ENCODE measurements around the gene KLF13. TPM values are rescaled to one million over a fixed set of nuclear protein-coding genes. Genes with fewer than 3 reads are reported as not detected.

Gene KLF13
- total RNA-seq, 1 donor from 2014 or later, result 59.1 TPM

DNA sequence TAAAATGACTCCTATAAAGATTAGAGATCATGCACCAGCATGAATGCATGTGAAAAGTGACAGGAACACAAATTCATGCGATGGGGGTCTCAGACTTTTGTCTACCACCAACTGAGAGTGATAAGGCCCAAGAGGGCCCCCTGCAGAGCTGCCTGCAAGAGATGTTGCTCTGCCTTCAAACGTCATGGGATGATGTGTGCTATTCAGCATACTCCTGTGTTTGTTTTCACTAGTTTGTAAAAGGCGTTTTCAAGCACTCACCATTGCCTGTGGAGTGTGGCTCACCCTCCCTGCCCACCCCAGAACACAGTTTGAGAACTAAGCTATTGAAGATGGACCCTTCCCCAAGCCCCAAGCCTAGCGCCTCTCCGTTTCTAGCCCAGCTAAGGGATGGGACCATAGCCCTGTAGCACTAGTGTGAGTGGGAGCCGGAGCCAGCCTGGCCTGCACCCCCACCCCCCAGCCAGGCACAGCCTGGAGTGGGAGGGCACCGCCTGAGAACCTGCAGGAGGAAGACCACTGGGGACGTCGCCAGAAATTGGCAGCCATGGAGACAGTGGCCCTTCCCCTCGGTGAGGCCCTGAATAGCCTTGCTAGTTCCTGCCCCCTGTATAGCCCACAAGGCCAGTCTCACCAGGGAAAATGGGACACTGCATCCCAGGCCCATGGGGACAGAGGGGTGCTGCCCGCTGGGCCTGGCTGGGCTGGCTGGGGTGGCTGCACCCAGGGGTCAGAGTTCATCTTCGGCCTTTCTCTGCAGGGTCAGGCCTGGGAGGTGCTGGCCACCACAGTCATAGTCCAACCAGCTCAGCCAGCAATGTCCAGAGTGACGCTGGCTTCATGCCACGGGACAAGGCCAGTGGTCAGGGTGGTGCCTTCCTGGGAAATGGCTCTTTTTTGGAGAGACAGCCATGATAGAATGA, 22.6 kb upstream of the KLF13 start:
- H3K27me3 Mint-ChIP-seq (ENCODE audit: low read depth), result peaks cover 24% of the 10 kb centered on the region
- DNase-seq (ENCODE audit: low spot score), result no peak
- no peaks in the 10 kb centered on the region for H3K4me1 Mint-ChIP-seq (ENCODE audit: low read depth)

DNA sequence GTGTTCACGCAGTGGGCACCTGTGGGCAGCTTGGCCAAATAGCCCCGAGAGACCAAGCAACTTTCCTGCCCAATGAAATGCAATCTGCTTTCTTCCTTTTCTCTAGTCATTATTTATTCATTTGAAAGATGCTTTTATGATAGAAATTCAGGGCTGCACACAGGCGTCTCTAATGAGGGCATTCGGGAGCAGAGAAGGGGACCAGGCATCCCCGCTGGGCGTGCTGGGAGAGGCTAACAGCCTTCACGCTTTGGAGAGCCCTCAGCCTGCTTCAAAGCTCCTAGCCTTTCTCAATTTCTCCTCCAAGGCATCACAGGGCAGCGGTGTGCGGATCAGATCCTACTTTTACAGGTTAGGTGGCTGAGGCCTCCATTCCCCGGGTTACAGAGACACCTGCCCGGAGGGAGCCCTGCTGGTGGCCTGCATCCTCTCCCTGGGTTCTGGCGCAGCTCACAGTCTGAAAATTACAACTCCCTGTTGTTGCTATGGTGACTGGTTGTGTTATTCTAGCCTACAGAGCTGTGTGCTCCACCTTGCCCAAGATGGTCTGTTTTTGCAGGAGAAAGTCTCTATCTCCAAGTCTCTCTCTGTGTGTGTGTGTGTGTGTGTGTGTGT, 21.8 kb upstream of the KLF13 start:
- H3K4me3 Mint-ChIP-seq (ENCODE audit: unreplicated experiment), result no peak overlapping the region
- TF ChIP-seq CTCF (IDR thresholded peaks at IDR 0.05), result no peak
- DNase-seq (ENCODE audit: low spot score), result no peak

More for the DNA sequence above, 22.6 kb upstream of the KLF13 start:
- no peak for TF ChIP-seq CTCF (IDR thresholded peaks at IDR 0.05)
- Mint-ChIP-seq H3K4me3 (ENCODE audit: unreplicated experiment) (no peak overlapping the region), H3K36me3 (ENCODE audit: low read depth) (peaks cover 4% of the 10 kb centered on the region), H3K27ac (ENCODE audit: unreplicated experiment) (no peak overlapping the region), H3K9me3 (ENCODE audit: low read depth) (no peaks in the 10 kb centered on the region)

DNA sequence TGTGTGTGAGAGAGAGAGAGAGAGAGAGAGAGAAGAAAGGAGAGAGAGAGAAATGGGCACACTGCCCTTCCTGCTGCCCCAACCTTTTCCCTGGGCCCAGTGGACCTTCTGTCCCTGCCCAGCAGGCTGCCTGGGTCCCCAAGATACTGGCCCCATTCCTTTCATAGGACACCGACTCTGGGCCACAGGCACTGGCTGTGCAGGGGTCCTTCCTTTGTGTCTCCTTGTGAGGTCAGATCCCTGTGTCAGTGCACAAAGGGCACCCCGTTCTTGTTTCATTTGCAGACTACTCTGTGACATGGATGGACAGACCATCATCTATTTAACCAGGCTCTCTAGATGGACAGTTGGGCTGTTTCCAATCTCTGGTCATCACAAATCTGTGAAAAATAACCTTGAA, 21.3 kb upstream of the KLF13 start:
- H3K27ac Mint-ChIP-seq (ENCODE audit: unreplicated experiment), result no peak overlapping the region
- peaks cover 29% of the 10 kb centered on the region for H3K27me3 Mint-ChIP-seq (ENCODE audit: low read depth)
- H3K36me3 Mint-ChIP-seq (ENCODE audit: low read depth), result peaks cover 4% of the 10 kb centered on the region
- TF ChIP-seq CTCF (IDR thresholded peaks at IDR 0.05), result no peak
- no peak for DNase-seq (ENCODE audit: low spot score)
- H3K9me3 Mint-ChIP-seq (ENCODE audit: low read depth), result no peaks in the 10 kb centered on the region
- no peak overlapping the region for H3K4me3 Mint-ChIP-seq (ENCODE audit: unreplicated experiment)
- H3K4me1 Mint-ChIP-seq (ENCODE audit: low read depth), result no peaks in the 10 kb centered on the region

More for the DNA sequence above, 21.8 kb upstream of the KLF13 start:
- no peaks in the 10 kb centered on the region for H3K4me1 Mint-ChIP-seq (ENCODE audit: low read depth)
- peaks cover 25% of the 10 kb centered on the region for H3K27me3 Mint-ChIP-seq (ENCODE audit: low read depth)
- H3K9me3 Mint-ChIP-seq (ENCODE audit: low read depth), result no peaks in the 10 kb centered on the region
- H3K27ac Mint-ChIP-seq (ENCODE audit: unreplicated experiment), result no peak overlapping the region
- H3K36me3 Mint-ChIP-seq (ENCODE audit: low read depth), result peaks cover 4% of the 10 kb centered on the region

GRCh38 chr15:31305796-31306425, 20.7 kb upstream of the KLF13 start:
- no peak for DNase-seq (ENCODE audit: low spot score)

More at GRCh38 chr15:31305796-31306425, 20.7 kb upstream of the KLF13 start:
- no peaks in the 10 kb centered on the region for H3K9me3 Mint-ChIP-seq (ENCODE audit: low read depth)
- H3K27ac Mint-ChIP-seq (ENCODE audit: unreplicated experiment), result no peak overlapping the region
- peaks cover 32% of the 10 kb centered on the region for H3K27me3 Mint-ChIP-seq (ENCODE audit: low read depth)
- no peak overlapping the region for H3K4me3 Mint-ChIP-seq (ENCODE audit: unreplicated experiment)
- no peak for TF ChIP-seq CTCF (IDR thresholded peaks at IDR 0.05)
- no peaks in the 10 kb centered on the region for H3K4me1 Mint-ChIP-seq (ENCODE audit: low read depth)
- H3K36me3 Mint-ChIP-seq (ENCODE audit: low read depth), result peaks cover 4% of the 10 kb centered on the region
